H1 (cell line): ENCODE data around the gene AGFG2. TPM values are rescaled to one million over a fixed set of nuclear protein-coding genes. Genes with fewer than 3 reads are reported as not detected.

Source experiments
- ASH2L ChIP-seq: fragments of 200-600, 300-600 bp; sonication (generic); IDR thresholded peaks from one replicate; pipeline ENCODE4 v1.7.1; 2017; ENCODE audit warnings: low read length
- ATF3 ChIP-seq: IDR thresholded peaks from 2 replicates; pipeline ENCODE4 v1.6.1; 2011; ENCODE audit warnings: low read depth, mild to moderate bottlenecking, low read length; ENCODE audit not compliant: insufficient read depth
- CHD2 ChIP-seq: IDR thresholded peaks from 2 replicates; pipeline ENCODE4 v1.6.1; 2012; ENCODE audit warnings: low read length, improper control_type of control experiment
- CTCF ChIP-seq, 3 experiments: IDR thresholded peaks; 1 replicate in 2 of 3; 2 replicates in 1 of 3; pipeline versions ENCODE4 v1.5.1 to v1.6.1; 2011; ENCODE audit warnings: low read length in 3 of 3, mild to moderate bottlenecking in 3 of 3, inconsistent platforms in 2 of 3, low read depth in 1 of 3, moderate library complexity in 1 of 3; ENCODE audit not compliant: insufficient read depth in 1 of 3; ENCODE audit errors: control extremely low read depth in 1 of 3
- EZH2 ChIP-seq: fragments of 200-600 bp; sonication (generic); IDR thresholded peaks from 2 replicates; pipeline ENCODE4 v1.7.1; 2012; ENCODE audit warnings: low read depth, mild to moderate bottlenecking, moderate library complexity, low read length, inconsistent platforms; ENCODE audit not compliant: severe bottlenecking
- GABPA ChIP-seq: IDR thresholded peaks from 2 replicates; pipeline ENCODE4 v1.6.1; 2011; ENCODE audit warnings: mild to moderate bottlenecking, low read length, moderate library complexity, borderline replicate concordance; ENCODE audit not compliant: insufficient read depth
- KDM5A ChIP-seq: fragments of 200-600 bp; IDR thresholded peaks from 2 replicates; pipeline ENCODE4 v1.7.1; 2012; ENCODE audit warnings: mild to moderate bottlenecking, low read length, inconsistent platforms, mixed read lengths
- NRF1 ChIP-seq: IDR thresholded peaks from 2 replicates; pipeline ENCODE4 v1.6.1; 2011; ENCODE audit warnings: mild to moderate bottlenecking, low read depth, low read length, improper control_type of control experiment
- PHF8 ChIP-seq: fragments of 200-600 bp; sonication (generic); conservative IDR thresholded peaks from 2 replicates; pipeline ENCODE4 v1.7.1; 2012; ENCODE audit warnings: low read depth, mild to moderate bottlenecking, inconsistent platforms, low read length, moderate library complexity
- POLR2AphosphoS5 ChIP-seq: IDR thresholded peaks from 2 replicates; pipeline ENCODE4 v1.6.1; 2011; ENCODE audit warnings: low read depth, low read length
- POU5F1 ChIP-seq: IDR thresholded peaks from 2 replicates; pipeline ENCODE4 v1.6.1; 2011; ENCODE audit warnings: low read depth, mild to moderate bottlenecking, low read length, moderate library complexity
- RFX5 ChIP-seq: IDR thresholded peaks from 2 replicates; pipeline ENCODE4 v1.6.1; 2011; ENCODE audit warnings: low read depth, low read length, improper control_type of control experiment, borderline replicate concordance
- RXRA ChIP-seq: IDR thresholded peaks from 2 replicates; pipeline ENCODE4 v1.6.1; 2011; ENCODE audit warnings: low read depth, mild to moderate bottlenecking, low read length, moderate library complexity; ENCODE audit not compliant: insufficient read depth
- SIN3A ChIP-seq, 2 experiments: IDR thresholded peaks in 1 of 2; conservative IDR thresholded peaks in 1 of 2; 2 replicates each; pipeline ENCODE4 v1.6.1; 2011 to 2012; ENCODE audit warnings: low read length in 2 of 2, improper control_type of control experiment in 1 of 2, low read depth in 1 of 2, mild to moderate bottlenecking in 1 of 2
- SIX5 ChIP-seq: IDR thresholded peaks from 2 replicates; pipeline ENCODE4 v1.6.1; 2011; ENCODE audit warnings: mild to moderate bottlenecking, low read depth, low read length
- SP1 ChIP-seq: IDR thresholded peaks from 2 replicates; pipeline ENCODE4 v1.6.1; 2011; ENCODE audit warnings: low read depth, low read length
- SP2 ChIP-seq: IDR thresholded peaks from 2 replicates; pipeline ENCODE4 v1.6.1; 2012; ENCODE audit warnings: mild to moderate bottlenecking, low read length, inconsistent platforms
- SP4 ChIP-seq: IDR thresholded peaks from 2 replicates; pipeline ENCODE4 v1.6.1; 2012; ENCODE audit warnings: low read length, inconsistent platforms
- TBP ChIP-seq: IDR thresholded peaks from 2 replicates; pipeline ENCODE4 v1.6.1; 2011; ENCODE audit warnings: low read depth, low read length, improper control_type of control experiment
- polyA plus RNA-seq, 7 experiments: library from polyadenylated mRNA; depleted of rRNA in 3 of 7; stranded (reverse) in 5 of 7; unstranded in 2 of 7; fragments of >200 nt in 5 of 7; fragments of 200-250 nt in 2 of 7; gene quantifications; 1 replicate in 5 of 7; 2 replicates in 1 of 7; 4 replicates in 1 of 7; pipeline versions ENCODE4 v1.2.1 to v1.2.3, GENCODE V29; 2011 to 2013; ENCODE audit warnings: missing spikeins in 2 of 7, mixed read lengths in 2 of 7
- total RNA-seq: library from RNA; stranded (reverse); fragmentation: NEBNext Ultra II Directional; extraction: Animal tissue kit (Norgen Biotek cat#: 25700); gene quantifications from 2 replicates; pipeline ENCODE4 v1.2.1, GENCODE V29; 2021

Gene AGFG2
- total and polyA plus RNA-seq, 2 of the 8 experiments (the other 6 are each of a cell fraction or from before 2014, with no cell fraction given), result 7.6 to 11.2 TPM

- TF ChIP-seq RFX5, result peak; percentile 19; the same call in 1 of the 2 replicates
- TF ChIP-seq SIX5, result no peak
- no peak for TF ChIP-seq KDM5A
- no peak for TF ChIP-seq CTCF (IDR thresholded peaks at IDR 0.05; ENCODE audit: control extremely low read depth in 1 of 3, insufficient read depth in 1 of 3, low read depth in 1 of 3, low read length in 3 of 3)
- no peak for TF ChIP-seq ATF3
- TF ChIP-seq SP1, result peak; percentile 86
- TF ChIP-seq ASH2L, result peak; percentile 3
- no peak for TF ChIP-seq GABPA
- TF ChIP-seq CHD2, result peak; percentile 53; the same call in 1 of the 2 replicates
- TF ChIP-seq POU5F1, result no peak
- TF ChIP-seq NRF1, result no peak
- TF ChIP-seq TBP, result peak; percentile 72
- peak; percentile 69; the same call in 1 of the 2 replicates for TF ChIP-seq POLR2AphosphoS5
- TF ChIP-seq SP2, result peak; percentile 21; the same call in 1 of the 2 replicates
- TF ChIP-seq RXRA, result no peak
- no peak for TF ChIP-seq EZH2
- TF ChIP-seq PHF8, result peak; percentile 92
- peak in 1 of 2 experiments; percentile 48; a peak in 1 of 4 replicates for TF ChIP-seq SIN3A (conservative IDR thresholded peaks at IDR 0.05 in 1 of 2, IDR thresholded peaks at IDR 0.05 in 1 of 2; ENCODE audit: low read depth in 1 of 2, low read length in 2 of 2)
- peak; percentile 66; the same call in 1 of the 2 replicates for TF ChIP-seq SP4
Observed at GRCh38 chr7:100611983-100612729, 73.2 kb downstream of the AGFG2 start, which contains the start of gene MOSPD3 (continued).
